HG03139 (cell line): ENCODE data around the gene TGFA.

Source experiments
- ATAC-seq: cut with Tn5 transposase; IDR thresholded peaks from one replicate; pipeline ENCODE4 v1.9.1; 2021; ENCODE audit not compliant: unreplicated experiment

Gene TGFA

DNA sequence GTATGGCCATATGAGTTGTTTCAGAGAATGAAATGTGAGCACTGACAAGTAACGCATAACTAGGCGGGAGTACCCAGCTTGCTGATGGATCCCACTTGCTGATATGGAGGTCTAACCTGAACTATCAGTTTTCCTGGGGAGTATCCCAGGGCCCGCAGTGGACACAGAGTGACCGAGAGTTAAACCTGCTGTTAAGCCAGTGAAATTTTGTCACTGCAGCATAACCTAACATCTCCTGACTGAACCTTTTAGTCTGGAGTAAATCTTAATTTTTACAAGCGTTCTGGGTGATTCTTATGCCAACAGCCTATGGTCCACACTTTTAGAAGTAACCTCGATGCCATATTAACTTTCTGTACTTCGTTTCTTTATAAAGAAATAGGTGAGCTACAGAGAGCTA, 54.4 kb downstream of the TGFA start:
- ATAC-seq = no peak

DNA sequence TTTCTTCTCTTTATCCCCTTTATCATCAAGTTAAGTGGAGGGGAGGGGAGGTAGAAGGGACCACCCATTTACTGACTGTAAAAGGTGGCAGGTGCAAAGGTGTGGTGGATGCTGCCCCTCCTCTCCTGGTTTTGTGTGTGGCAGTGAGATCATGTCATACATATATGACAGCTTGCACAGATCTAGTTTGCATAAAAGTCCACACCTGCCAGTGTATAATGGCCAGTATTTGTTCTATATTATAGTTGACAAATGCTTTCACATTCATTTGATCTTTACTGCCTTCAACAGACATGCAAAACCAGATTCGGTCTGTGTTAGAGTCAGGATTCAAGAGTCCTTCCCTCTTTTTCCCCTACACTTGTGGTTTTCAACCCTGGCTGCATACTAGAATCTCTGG, 55.1 kb downstream of the TGFA start:
- no peak for ATAC-seq

DNA sequence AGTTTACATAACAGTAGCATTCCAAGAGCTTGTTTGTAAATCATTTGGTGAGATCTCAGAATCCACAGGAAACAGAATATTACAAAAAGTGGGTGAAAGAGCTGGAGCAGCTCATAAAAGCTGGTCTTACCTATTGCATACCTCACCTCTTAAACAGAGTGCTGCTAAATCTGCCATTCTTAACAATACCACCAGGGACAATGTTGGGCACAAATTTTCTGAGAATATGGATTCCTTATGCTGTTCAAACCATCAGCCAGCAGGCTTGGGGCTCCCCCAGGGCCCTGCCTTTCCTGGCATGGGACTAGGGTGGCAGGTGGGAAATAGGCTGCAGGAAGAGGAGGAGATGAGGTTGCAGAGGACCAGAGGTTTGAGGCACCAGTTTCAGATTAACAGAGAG, 55.6 kb downstream of the TGFA start:
- no peak for ATAC-seq

DNA sequence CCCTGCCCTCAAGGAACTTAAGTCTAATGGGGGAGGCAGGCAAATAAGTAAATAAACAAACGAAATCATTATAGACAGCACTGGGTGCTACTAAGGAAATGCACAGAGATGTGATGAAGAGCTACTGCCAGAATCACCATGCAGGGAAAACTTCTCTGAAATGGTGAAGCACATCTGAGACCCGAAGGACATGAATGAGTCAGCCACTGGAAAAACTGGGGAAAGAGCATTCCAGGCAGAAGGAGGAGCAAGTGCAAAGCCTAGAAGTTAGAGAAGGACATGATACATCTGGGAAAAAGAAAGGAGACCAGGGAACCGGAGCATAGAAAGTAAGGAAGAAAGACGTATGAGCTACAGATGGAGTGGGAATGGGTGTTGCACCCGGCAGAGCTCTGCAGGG, 56.8 kb downstream of the TGFA start:
- no peak for ATAC-seq

GRCh38 chr2:70494293-70494886, 59.2 kb downstream of the TGFA start:
- no peak for ATAC-seq

GRCh38 chr2:70490381-70490780, 63.2 kb downstream of the TGFA start:
- ATAC-seq = no peak

GRCh38 chr2:70489165-70489564, 64.5 kb downstream of the TGFA start:
- ATAC-seq = no peak

DNA sequence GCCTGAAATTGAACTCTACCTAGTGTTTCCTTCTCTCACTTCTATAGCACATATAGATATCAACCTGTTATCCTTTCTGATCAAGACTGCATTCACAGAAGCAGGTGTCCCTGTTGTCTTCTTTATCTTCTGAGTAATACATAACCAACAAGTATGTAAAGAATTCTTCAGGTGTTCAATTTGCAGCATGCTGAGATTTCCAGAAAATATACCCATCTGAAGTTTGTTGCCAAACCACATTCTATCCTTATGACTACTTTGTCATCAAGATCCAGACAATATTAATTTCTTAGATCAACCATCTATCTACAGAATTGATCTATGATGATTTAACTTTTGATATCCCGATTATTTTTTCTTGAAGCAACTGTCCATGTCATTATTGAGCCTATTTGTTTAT, 69.5 kb downstream of the TGFA start:
- no peak for ATAC-seq

DNA sequence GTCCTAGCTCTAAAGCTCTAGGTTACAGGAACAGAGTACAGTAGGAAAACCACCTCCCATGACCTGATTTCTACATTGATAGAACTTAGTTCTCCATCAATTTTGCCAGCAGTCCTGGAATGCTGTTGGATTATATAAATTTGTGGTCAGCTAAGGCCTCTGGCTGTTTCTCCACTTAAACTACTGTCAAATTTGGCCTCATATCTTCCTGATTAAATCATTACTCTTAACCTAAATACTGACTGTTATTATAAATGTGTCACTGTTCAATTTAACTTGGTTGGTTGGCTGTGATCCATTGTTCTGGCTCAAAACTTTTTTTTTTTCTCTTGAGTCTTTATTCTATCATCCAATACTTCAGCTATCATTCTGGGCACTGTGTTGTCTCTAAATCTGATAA, 71.2 kb downstream of the TGFA start:
- no peak for ATAC-seq

DNA sequence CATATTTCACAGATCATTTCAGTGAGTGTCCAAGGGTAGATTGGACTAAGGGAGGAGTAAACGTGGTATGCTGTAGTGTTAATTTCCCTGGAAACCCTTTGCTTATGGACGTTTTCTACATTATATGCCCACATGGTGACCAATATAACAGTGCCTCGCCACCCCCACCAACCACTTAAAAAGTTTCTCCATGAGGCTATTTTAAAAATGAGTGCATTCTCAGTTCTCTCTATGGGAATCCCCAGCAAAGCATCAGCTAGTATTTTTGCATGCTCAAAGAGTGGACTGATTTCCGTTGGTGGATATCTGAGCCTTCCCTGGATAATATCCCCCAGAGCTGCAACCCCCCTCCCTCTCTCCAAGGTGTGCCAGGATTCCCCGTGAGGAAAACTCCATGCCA, 73.2 kb downstream of the TGFA start:
- ATAC-seq = no peak

DNA sequence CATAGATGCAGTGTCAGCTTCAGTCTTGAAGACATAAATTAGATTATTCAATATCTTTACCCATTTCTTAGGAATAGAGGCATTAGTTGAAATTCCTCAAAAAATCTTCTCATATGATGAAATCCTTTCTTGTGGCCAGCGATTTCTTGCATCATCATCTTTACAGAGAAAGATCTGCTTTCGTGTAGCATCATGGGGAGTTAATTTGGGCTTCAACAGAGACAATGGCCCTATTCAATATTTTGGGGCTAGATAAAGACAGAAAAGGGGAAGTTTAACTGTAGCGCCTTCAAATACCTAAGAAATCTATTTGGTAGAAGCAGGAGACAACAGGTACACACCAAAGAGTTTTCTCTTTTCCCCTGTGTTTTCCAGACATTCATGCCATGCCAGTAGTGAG, 73.8 kb downstream of the TGFA start:
- ATAC-seq = no peak

- no peak for ATAC-seq
These were observed 76.2 kb downstream of the TGFA start for GRCh38 chr2:70477441-70477844.

- no peak for ATAC-seq
These were observed 78.4 kb downstream of the TGFA start for GRCh38 chr2:70475266-70475665.

- no peak for ATAC-seq
These were observed 79.3 kb downstream of the TGFA start for GRCh38 chr2:70474256-70474848.

DNA sequence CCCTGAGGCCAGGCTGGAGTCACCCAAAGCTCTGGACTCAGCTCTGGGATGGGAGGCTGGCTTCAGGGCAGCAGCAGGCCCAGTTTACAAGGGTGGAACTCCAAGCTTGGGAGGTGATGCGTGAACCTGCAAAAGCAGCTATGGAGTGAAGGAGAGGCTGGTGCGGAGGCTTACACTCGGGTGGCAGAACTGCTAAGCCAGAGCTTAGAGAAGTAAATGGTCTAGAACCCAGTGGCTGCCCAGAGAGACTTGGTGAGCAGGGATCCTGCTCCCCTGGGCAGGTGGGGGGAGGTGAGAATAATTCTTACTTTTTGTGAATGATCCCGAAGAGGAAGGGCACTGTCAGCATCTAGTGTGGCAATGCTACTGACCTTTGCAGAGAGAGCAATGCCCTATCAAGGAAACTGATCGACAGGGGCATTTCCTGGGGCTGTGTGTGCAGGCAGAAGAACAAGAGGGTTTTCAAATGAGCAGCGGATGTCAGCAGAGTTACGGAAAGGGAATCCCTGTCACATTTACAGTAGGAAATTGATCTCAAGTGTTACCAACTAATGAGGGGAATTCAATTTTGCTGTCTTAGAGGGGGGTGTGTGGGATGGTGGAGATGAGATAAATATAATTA, 80.4 kb downstream of the TGFA start:
- ATAC-seq = no peak

- no peak for ATAC-seq
These were observed 81.3 kb downstream of the TGFA start for GRCh38 chr2:70472221-70472890.

DNA sequence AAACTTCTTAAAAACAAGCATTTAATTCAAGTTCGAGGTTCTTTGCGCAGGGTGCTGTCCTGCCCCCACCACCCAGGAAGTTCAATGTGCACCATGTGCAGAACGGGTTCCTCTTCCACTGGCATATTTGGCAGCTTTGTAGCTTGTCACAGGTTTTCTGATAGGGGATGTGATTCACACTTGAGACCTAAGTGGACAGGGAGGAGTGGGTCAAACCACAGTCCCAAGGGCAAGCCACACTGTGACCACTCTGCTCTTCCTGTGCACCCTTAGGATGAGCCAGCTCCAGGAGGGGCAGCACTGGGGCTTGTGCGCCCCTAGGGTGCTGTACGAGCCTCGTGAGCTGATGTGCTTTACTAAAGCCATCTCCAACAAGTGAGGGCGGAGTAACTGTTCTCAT, 82.5 kb downstream of the TGFA start:
- no peak for ATAC-seq

GRCh38 chr2:70469961-70470360, 83.7 kb downstream of the TGFA start:
- ATAC-seq = no peak

- no peak for ATAC-seq
These were observed 84.2 kb downstream of the TGFA start for GRCh38 chr2:70469435-70469834.

DNA sequence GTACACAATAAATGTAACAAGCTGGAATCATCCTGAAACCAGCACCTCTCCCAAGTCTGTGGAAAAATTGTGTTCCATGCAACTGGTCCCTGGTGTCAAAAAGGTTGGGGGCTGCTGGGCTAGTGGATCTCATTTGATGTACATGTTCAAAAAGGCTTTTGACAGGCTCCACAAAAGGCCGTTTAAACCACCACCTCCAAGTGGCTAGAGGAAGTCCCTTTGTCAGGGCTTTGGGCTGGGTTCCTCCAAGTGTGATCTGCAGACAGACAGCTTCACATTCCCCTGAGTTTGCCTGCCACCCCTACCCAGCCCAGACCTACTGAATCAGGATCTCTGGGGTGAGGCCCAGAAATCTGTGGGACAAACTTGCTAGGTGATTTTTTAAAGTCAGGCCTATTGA, 84.7 kb downstream of the TGFA start:
- ATAC-seq = no peak

DNA sequence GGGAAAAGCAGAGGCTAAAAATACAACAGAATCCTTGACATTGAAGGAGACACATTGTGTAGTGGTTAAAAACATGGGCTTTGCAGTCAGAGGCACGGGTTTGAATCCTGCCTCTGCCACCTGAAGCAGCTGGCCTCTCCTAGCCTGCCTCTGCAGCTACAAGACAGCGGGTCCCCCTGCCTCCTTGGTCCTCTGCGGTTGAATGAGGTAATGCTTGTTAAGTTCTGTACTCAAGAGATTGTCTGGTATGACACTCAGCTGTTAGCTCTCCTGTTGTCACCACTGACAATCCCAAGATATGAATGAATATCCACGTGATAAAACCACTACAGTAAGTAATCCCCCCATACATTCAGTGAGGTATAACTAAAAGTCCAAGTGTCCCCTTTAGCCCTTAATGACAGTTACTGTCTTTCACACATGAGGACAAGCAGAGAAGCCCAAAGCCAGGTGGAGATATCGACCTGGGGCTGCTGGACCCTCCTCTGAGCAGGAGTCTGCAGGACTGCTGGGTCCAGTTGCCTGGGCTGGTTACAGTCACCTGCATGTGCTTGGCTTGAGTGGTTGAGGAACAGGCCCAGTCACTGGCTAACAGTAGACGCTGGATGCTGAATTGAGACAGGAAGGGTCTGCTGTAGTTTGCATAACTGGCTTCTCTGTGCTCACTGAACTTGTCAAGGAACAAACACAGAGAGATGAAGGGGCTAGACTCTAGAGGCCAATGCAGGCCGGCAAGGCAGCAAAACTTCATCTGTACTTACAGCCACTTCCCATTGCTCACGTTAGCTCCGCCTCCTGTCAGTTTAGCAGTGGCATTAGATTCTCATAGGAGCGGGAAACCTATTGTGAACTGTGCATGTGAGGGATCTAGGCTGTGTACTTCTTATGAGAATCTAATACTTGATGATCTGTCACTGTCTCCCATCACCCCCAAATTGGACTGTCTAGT, 85.5 kb downstream of the TGFA start:
- ATAC-seq = no peak
